GM10266 (cell line): ENCODE measurements around the gene PEX14.

ENCODE experiments used
- DNase-seq: peaks from one replicate; pipeline ENCODE4 v3.0.0; 2012; ENCODE audit errors: extremely low spot score
- TF ChIP-seq, protein P1 (sequence below): IDR thresholded peaks from 2 replicates; pipeline ENCODE4 v1.5.1; 2012; ENCODE audit warnings: mild to moderate bottlenecking, low read depth; ENCODE audit not compliant: control insufficient read depth, insufficient read depth; ENCODE audit errors: missing control alignments

The PEX14 gene

DNA sequence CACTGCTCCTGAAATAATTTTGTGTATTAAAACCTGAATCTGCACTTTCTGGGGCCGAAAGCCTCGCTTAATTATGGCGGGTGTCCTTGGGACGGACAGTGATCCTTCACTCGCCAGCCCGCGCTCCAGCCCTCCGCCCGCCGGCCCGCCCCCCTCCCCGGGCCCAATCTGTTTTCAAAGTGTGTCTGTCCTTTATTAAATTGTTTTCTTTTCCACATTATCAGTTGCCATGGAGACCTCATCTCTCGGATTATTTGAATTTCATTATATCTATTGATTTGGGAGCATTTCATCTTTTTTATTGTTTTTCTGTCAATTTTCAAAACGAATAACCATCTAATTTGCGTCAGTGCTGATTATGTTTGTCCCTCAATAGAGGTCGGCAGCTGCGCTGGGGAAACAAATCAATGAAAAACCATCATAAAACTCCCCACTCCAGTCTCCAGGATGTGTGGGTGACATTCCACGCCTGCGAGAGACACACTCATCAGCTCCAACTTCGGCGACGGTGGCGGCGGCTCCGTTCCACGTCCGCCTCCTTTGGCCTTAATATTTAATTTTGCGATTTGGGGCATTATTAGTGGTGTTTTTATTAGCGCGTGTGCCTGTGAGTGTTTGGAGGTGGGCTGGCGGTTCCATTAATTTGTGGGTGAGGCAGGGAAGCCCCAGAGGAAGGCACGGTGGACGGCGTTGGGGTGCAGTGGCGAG, 197.7 kb downstream of the PEX14 start:
- TF ChIP-seq, protein P1, sequence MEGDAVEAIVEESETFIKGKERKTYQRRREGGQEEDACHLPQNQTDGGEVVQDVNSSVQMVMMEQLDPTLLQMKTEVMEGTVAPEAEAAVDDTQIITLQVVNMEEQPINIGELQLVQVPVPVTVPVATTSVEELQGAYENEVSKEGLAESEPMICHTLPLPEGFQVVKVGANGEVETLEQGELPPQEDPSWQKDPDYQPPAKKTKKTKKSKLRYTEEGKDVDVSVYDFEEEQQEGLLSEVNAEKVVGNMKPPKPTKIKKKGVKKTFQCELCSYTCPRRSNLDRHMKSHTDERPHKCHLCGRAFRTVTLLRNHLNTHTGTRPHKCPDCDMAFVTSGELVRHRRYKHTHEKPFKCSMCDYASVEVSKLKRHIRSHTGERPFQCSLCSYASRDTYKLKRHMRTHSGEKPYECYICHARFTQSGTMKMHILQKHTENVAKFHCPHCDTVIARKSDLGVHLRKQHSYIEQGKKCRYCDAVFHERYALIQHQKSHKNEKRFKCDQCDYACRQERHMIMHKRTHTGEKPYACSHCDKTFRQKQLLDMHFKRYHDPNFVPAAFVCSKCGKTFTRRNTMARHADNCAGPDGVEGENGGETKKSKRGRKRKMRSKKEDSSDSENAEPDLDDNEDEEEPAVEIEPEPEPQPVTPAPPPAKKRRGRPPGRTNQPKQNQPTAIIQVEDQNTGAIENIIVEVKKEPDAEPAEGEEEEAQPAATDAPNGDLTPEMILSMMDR = no peak
- DNase-seq = no peak

DNA sequence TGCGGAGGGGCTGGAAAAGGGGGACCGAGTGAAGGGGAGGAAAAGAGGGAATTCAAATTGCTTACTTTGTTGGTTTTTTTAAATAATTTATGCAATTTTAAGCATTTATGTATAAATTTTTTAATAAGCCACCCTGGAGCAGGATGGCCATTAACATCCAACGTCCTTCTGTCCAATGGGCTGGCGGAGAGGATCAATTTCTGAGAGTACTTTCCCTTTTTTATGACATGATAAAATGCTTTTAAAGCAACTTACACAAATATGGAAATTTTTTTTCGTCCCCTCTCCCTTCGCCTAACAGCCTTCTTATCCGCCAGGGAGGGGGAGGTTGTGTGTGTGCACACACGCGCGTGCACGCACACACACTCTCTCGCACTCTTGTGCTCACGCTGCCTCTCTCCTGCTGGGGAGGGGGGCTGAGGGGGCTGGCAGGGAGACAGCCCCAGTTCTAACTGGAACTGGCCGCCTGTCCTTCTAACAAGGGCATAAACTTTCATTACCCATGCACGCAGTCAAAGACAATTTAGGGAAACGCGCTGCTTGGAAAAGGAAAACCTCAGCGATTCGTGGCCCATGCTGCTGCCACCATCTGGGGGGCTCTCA, 198.5 kb downstream of the PEX14 start:
- TF ChIP-seq, protein P1 = no peak
- no peak for DNase-seq

DNA sequence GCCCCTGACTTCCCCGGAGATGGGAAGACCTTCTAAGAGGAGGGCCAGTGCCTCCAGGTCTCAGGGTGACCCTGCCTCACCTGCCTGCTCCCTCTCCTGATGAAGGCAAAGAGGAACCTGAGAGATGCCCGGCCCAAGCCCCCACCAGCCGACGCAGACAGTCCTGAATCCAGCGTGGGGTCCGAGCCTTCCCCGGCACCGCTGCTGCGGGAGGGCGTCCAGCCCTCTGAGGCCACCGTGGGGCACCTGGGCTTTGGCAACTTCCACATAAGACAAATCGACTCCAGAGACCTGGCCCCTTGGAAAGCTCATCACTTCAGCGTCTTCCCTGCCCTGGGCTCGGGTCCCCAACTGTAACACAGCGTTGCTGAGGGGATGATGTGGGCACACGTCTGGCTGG, 199.5 kb downstream of the PEX14 start:
- DNase-seq = no peak
- TF ChIP-seq, protein P1 = no peak

GRCh38 chr1:10674700-10675609, 200.2 kb downstream of the PEX14 start:
- no peak for DNase-seq
- TF ChIP-seq, protein P1 = no peak

GRCh38 chr1:10675813-10676212, 201.1 kb downstream of the PEX14 start:
- DNase-seq = no peak
- TF ChIP-seq, protein P1 = no peak

DNA sequence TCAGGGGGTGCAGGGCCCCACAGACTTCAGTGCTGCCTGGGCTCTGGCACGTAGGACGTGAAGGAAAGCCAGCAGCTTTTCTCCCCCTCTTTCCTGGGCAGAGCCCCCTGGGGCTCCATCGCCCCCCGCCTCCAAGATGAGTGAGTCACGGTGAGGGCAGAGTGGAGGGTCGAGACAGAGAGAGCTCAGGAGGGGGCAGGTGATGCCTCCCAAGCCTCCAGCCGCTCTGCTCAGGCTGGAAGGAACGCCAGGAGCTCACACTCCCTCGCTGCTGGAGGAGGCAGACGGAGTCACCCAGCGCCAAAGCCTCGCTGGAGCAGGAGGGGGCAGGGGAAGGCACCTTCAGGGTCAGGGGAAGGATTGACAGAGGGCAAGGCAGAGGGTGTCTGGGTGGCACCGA, 202.2 kb downstream of the PEX14 start:
- DNase-seq = no peak
- TF ChIP-seq, protein P1 = no peak
